ENCODE results near the gene KCNIP2.

The KCNIP2 gene

DNA sequence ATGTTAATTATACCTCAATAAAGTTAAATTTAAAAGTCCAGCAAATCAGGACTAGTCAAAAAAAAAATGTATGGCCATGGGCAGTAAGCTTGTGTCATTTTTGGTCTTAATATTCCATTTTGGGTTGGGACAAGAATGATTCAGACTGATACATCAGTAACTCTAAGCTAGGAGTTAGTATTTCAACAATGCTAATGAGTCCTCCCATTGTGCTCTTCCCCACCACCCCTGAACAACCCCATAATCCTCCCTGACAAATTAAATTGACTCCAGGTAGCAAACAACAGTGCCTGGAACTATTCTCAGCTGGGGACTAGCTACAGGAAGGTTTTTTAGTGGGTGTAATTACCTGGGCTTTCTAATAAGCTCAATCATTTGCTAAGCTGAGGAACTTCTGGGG lies 30.7 kb upstream of the KCNIP2 start:
- no peaks in the 10 kb centered on the region for H3K79me2 ChIP-seq (ENCODE audit: low read length)

DNA sequence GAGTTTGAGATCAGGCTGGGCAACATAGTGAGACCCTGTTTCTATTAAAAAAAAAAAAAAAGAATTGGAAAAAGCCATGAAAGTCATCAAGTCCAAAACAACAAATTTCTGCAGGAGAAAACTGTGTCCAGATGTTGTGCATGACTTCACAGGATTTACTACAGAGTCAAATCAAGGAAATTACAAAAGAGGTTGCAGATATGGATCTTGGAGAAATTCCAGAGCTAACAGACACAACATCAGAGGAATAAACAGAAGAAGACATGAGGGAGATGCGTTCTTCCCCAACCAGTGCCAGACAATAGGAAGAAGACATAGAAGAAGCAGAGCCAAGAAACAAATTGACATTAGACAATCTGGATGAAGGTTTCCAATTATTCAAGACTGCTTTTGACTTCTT lies 24.3 kb upstream of the KCNIP2 start:
- Histone ChIP-seq H3K4me2 (ENCODE audit: low read length) (no peak overlapping the region), H2AFZ (ENCODE audit: low read depth, low read length) (no peak overlapping the region), H3K4me3 (ENCODE audit: low read length) (no peak overlapping the region), H3K9ac (ENCODE audit: low read length) (no peak overlapping the region), H4K20me1 (ENCODE audit: insufficient read depth, low read length) (no peaks in the 10 kb centered on the region), H3K4me1 (ENCODE audit: low read length) (no peaks in the 10 kb centered on the region), H3K79me2 (ENCODE audit: low read length) (no peaks in the 10 kb centered on the region), H3K36me3 (replicated peaks; ENCODE audit: low read depth, low read length) (no peaks in the 10 kb centered on the region), H3K27me3 (ENCODE audit: low read depth, low read length) (no peaks in the 10 kb centered on the region), H3K9me3 (ENCODE audit: insufficient read depth, low read length) (no peaks in the 10 kb centered on the region), H3K27ac (ENCODE audit: low read length) (no peak overlapping the region)
- TF ChIP-seq EZH2phosphoT487 (IDR thresholded peaks at IDR 0.05; ENCODE audit: low read depth), result no peak
- TF ChIP-seq, protein P1, sequence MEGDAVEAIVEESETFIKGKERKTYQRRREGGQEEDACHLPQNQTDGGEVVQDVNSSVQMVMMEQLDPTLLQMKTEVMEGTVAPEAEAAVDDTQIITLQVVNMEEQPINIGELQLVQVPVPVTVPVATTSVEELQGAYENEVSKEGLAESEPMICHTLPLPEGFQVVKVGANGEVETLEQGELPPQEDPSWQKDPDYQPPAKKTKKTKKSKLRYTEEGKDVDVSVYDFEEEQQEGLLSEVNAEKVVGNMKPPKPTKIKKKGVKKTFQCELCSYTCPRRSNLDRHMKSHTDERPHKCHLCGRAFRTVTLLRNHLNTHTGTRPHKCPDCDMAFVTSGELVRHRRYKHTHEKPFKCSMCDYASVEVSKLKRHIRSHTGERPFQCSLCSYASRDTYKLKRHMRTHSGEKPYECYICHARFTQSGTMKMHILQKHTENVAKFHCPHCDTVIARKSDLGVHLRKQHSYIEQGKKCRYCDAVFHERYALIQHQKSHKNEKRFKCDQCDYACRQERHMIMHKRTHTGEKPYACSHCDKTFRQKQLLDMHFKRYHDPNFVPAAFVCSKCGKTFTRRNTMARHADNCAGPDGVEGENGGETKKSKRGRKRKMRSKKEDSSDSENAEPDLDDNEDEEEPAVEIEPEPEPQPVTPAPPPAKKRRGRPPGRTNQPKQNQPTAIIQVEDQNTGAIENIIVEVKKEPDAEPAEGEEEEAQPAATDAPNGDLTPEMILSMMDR (IDR thresholded peaks at IDR 0.05; ENCODE audit: low read depth, low read length), result no peak

More for the DNA sequence above, 30.7 kb upstream of the KCNIP2 start:
- Histone ChIP-seq H2AFZ (ENCODE audit: low read depth, low read length) (no peak overlapping the region), H3K27me3 (ENCODE audit: low read depth, low read length) (no peaks in the 10 kb centered on the region), H3K4me3 (ENCODE audit: low read length) (no peak overlapping the region), H3K9ac (ENCODE audit: low read length) (no peak overlapping the region), H3K36me3 (replicated peaks; ENCODE audit: low read depth, low read length) (no peaks in the 10 kb centered on the region), H3K27ac (ENCODE audit: low read length) (no peak overlapping the region), H3K4me2 (ENCODE audit: low read length) (no peak overlapping the region), H3K9me3 (ENCODE audit: insufficient read depth, low read length) (no peaks in the 10 kb centered on the region), H3K4me1 (ENCODE audit: low read length) (peaks cover 6% of the 10 kb centered on the region; the same call in 1 of the 2 replicates), H4K20me1 (ENCODE audit: insufficient read depth, low read length) (no peaks in the 10 kb centered on the region)
- TF ChIP-seq EZH2phosphoT487 (IDR thresholded peaks at IDR 0.05; ENCODE audit: low read depth), result no peak
- TF ChIP-seq, protein P1 (IDR thresholded peaks at IDR 0.05; ENCODE audit: low read depth, low read length), result no peak

DNA sequence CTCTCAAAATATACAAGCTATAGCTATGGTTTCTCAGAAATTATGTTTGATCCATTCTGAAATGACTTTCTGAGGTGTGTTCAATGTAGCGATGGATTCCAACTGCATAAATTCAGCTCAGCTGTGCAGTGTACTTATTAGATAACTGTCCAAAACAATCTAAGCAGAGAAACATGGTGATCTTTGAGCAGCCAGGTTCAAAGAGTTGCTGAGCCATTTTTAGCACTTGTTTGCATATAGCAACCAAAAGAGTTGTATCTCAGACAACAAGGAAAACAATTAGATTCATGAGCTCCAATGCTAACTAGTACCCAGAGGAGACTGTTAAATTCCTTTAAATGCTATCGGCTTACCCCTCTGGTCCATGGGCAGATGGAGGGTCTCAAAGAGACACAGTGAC lies 15.9 kb upstream of the KCNIP2 start:
- Histone ChIP-seq H4K20me1 (ENCODE audit: insufficient read depth, low read length) (no peaks in the 10 kb centered on the region), H3K9me3 (ENCODE audit: insufficient read depth, low read length) (no peaks in the 10 kb centered on the region), H3K27ac (ENCODE audit: low read length) (no peak overlapping the region), H3K9ac (ENCODE audit: low read length) (no peak overlapping the region), H3K4me3 (ENCODE audit: low read length) (no peak overlapping the region), H2AFZ (ENCODE audit: low read depth, low read length) (no peak overlapping the region), H3K36me3 (replicated peaks; ENCODE audit: low read depth, low read length) (no peaks in the 10 kb centered on the region), H3K4me2 (ENCODE audit: low read length) (no peak overlapping the region), H3K79me2 (ENCODE audit: low read length) (no peaks in the 10 kb centered on the region), H3K4me1 (ENCODE audit: low read length) (no peaks in the 10 kb centered on the region), H3K27me3 (ENCODE audit: low read depth, low read length) (no peaks in the 10 kb centered on the region)
- no peak for TF ChIP-seq EZH2phosphoT487 (IDR thresholded peaks at IDR 0.05; ENCODE audit: low read depth)
- TF ChIP-seq, protein P1 (IDR thresholded peaks at IDR 0.05; ENCODE audit: low read depth, low read length), result no peak

DNA sequence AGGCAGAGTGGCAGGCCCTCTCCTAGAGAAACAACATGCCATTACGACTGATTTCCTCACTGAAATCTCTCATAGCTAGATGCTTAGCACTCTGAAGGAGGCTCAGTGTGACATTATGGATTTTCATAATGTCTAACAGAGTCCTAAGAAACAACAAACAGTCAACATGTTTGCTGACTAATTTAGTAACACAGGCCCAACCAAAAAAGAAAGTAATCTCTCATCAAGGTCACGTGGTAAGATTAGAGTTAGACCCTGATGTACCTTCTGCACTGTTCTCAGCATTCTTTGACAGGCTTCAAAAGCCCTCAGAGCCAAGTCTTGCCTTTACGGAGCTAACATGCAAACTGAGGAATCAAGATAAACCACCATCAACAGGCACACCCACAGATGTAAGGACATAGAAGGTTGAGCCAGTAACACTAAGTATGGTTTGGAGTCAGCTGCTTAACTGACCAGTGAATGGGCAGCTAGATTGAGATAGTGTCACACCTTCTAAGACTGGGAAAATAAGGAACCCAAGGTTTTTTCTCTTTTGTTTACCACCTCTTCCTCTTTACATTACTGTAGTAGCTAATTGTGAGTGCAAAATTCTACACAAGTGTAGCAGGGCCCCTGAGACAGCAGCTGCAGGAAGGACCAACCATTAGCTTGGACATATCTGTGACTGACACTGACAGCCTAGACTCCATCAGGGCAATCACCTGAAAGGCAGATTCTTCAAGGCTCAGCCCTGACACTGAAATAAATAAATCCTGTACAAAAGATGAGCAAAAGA lies 15.3 kb upstream of the KCNIP2 start:
- no peaks in the 10 kb centered on the region for H3K4me1 ChIP-seq (ENCODE audit: low read length)
- H3K27me3 ChIP-seq (ENCODE audit: low read depth, low read length), result no peaks in the 10 kb centered on the region
- H2AFZ ChIP-seq (ENCODE audit: low read depth, low read length), result no peak overlapping the region
- no peak overlapping the region for H3K27ac ChIP-seq (ENCODE audit: low read length)
- no peak for TF ChIP-seq EZH2phosphoT487 (IDR thresholded peaks at IDR 0.05; ENCODE audit: low read depth)
- TF ChIP-seq, protein P1 (IDR thresholded peaks at IDR 0.05; ENCODE audit: low read depth, low read length), result no peak
- H3K4me3 ChIP-seq (ENCODE audit: low read length), result no peak overlapping the region
- no peaks in the 10 kb centered on the region for H3K9me3 ChIP-seq (ENCODE audit: insufficient read depth, low read length)
- H3K79me2 ChIP-seq (ENCODE audit: low read length), result no peaks in the 10 kb centered on the region
- H3K36me3 ChIP-seq (replicated peaks; ENCODE audit: low read depth, low read length), result no peaks in the 10 kb centered on the region
- H3K4me2 ChIP-seq (ENCODE audit: low read length), result no peak overlapping the region
- no peak overlapping the region for H3K9ac ChIP-seq (ENCODE audit: low read length)
- no peaks in the 10 kb centered on the region for H4K20me1 ChIP-seq (ENCODE audit: insufficient read depth, low read length)

Measured in OCI-LY3 (cell line).